ENCODE results near the gene CARNS1. TPM values are rescaled to one million over a fixed set of nuclear protein-coding genes. Genes with fewer than 3 reads are reported as not detected.

The CARNS1 gene
- polyA plus RNA-seq, 3 donors from 2014 or later = 1.9 to 3.4 (median 2.7) TPM

DNA sequence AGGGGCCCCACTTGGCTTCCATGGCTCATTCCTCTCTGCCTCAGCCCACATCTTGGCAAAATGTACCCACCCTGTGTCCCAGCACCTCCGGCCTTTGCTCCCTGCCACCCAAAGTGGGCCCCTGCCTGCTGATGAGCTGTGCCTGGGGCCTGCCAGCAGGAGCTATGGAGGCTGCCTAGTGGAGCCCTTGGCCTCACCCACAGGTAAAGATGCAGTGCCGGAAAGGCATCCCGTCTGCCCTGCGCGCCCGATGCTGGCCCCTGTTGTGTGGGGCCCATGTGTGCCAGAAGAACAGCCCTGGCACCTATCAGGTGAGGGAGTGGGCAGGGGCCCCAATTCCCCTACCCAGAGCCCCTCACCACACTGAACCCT lies 10.3 kb upstream of the CARNS1 start:
- Mint-ChIP-seq H3K27me3 (ENCODE audit: low read depth in 3 of 3) (peaks cover 3 to 14% (median 10%) of the 10 kb centered on the region in 3 donors), H3K4me1 (peaks cover 62 to 79% of the 10 kb centered on the region in 2 donors)
- DNase-seq = no peak

DNA sequence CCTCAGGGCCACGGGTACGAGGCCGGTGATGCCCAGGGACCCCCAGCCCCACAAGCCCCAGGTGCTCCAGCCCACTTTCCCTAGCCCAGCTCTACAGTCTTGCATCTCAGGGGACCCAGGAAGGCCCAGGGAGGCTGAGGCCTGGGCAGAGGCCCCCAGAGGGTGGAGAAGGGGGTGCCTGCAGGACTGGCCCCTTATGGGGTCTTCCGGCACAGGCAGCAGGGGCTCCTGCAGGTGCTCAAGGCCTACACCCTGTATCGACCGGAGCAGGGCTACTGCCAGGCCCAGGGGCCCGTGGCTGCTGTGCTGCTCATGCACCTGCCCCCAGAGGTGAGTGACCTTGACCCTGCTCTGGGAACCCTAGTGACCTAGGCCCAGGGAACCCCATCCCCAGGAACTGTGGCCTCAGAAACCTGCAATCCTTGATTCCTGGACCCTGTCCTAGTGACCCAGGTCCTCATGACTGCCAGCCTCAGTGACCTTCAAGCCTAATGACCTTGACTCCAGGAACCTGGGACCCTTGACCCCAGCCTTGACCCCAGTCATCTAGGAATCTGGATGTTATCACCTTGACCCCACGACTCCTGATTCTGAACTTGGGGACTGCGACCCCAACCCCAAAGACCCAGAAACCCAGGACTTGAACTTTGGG lies 9.7 kb upstream of the CARNS1 start:
- H3K4me1 Mint-ChIP-seq = peaks cover 62 to 79% of the 10 kb centered on the region in 2 donors

More for the DNA sequence above, 10.3 kb upstream of the CARNS1 start:
- peak overlapping the region; percentile 91 to 98 (median 96) for H3K27ac Mint-ChIP-seq
- no peaks in the 10 kb centered on the region for H3K9me3 Mint-ChIP-seq
- peak overlapping the region; percentile 95 to 99 (median 98) for H3K4me3 Mint-ChIP-seq
- peaks cover 4 to 22% (median 5%) of the 10 kb centered on the region in 3 donors for H3K36me3 Mint-ChIP-seq

DNA sequence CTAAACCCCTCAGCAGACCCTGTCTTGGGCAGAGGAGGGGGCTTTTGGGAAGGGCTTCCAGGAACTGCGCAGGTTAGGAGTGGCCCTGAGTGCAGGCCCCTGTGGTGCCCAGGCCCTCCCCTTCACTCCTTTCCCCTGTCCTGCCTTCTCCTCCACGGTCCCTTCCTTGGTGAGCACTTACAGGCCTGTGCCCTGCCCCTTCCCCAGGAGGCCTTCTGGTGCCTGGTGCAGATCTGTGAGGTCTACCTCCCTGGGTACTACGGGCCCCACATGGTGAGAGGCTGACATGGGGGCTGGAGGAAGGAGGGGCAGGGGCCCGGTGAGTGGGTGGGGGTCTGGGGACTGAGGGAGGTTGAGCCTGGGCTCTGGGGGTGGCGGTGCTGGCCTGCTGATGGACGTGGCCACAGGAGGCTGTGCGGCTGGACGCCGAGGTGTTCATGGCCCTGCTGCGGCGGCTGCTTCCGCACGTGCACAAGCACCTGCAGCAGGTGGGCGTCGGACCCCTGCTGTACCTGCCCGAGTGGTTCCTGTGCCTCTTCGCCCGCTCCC lies 9.0 kb upstream of the CARNS1 start:
- H3K27ac Mint-ChIP-seq = peak overlapping the region; percentile 92 to 98 (median 96)
- peaks cover 4 to 17% (median 5%) of the 10 kb centered on the region in 3 donors for H3K36me3 Mint-ChIP-seq
- H3K27me3 Mint-ChIP-seq (ENCODE audit: low read depth in 3 of 3) = peaks cover 2 to 14% (median 9%) of the 10 kb centered on the region in 3 donors
- DNase-seq = no peak
- no peaks in the 10 kb centered on the region for H3K9me3 Mint-ChIP-seq
- peaks cover 65 to 83% of the 10 kb centered on the region in 2 donors for H3K4me1 Mint-ChIP-seq
- peak overlapping the region; percentile 95 to 99 (median 98) for H3K4me3 Mint-ChIP-seq

More for the DNA sequence above, 9.7 kb upstream of the CARNS1 start:
- H3K27me3 Mint-ChIP-seq (ENCODE audit: low read depth in 3 of 3) = peaks cover 3 to 14% (median 9%) of the 10 kb centered on the region in 3 donors
- peak overlapping the region; percentile 91 to 98 (median 96) for H3K27ac Mint-ChIP-seq
- peak overlapping the region; percentile 95 to 99 (median 98) for H3K4me3 Mint-ChIP-seq
- no peaks in the 10 kb centered on the region for H3K9me3 Mint-ChIP-seq
- peaks cover 4 to 17% (median 5%) of the 10 kb centered on the region in 3 donors for H3K36me3 Mint-ChIP-seq
- no peak for DNase-seq

DNA sequence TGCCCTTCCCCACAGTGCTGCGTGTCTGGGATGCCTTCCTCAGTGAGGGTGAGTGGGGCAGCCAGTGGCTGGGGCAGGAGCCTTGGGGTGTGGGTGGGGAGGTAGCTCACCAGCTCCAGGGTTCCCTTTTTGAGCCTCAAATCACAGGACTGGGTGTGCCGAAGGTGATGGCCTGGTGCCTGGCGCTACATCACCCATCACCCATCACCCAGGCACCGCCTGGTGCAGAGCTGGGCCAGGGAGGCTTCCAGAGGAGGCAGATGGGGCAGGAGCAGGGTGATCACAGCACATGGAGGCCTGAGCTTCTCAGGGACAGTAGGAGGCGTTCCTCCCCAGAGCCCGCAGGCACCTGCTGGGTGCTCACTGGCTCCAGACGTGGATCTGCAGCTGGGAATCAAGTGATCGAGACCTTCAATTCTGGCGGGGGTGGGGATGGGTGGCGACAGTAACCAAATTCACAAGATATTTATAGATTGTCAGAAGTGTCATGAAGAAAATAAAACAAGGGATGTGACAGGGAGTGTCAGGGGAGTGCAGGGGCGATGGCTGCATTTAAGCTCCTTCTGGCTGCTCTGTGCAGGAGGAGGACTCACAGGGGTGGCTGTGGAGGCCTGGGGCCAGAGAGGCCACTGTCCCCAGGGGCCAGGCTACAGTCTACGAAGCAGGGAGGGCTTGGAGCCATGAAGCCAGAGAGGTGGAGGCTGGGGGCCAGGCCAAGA lies 8.3 kb upstream of the CARNS1 start:
- Mint-ChIP-seq H3K4me1 (peaks cover 72 to 87% of the 10 kb centered on the region in 2 donors), H3K9me3 (no peaks in the 10 kb centered on the region), H3K27ac (peak overlapping the region; percentile 90 to 98 (median 96)), H3K4me3 (peak overlapping the region; percentile 85 to 99 (median 96)), H3K36me3 (peaks cover 4 to 17% (median 5%) of the 10 kb centered on the region in 3 donors), H3K27me3 (ENCODE audit: low read depth in 3 of 3) (peaks cover 2 to 12% (median 9%) of the 10 kb centered on the region in 3 donors)
- no peak for DNase-seq

DNA sequence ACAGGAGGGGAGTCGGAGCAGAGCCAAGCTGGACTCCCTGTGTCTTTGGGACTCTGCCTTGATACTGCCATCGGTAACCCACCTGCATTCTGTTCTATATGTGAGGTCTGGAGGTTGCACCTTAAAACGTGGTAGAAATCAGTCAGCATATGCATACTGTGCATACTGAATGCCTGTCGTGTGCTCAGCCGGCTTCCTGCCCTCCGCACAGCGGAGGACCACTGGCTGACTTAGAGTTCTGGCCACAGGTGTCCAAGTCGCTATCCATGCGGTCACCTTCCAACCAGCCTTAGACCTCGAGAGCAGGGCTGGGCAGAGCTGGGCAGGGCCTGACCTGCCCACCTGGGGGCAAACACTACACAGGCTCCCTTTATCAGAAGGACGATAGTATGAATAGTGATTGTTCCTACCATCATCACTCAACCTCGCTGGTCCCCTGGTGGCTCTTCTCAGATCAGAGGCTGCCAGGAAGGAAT lies 7.8 kb upstream of the CARNS1 start:
- H3K4me1 Mint-ChIP-seq = peaks cover 78 to 89% of the 10 kb centered on the region in 2 donors
- no peak for DNase-seq
- H3K36me3 Mint-ChIP-seq = peaks cover 4 to 17% (median 5%) of the 10 kb centered on the region in 3 donors
- no peaks in the 10 kb centered on the region for H3K9me3 Mint-ChIP-seq
- H3K4me3 Mint-ChIP-seq = peak overlapping the region; percentile 85 to 99 (median 96)
- H3K27ac Mint-ChIP-seq = peak overlapping the region; percentile 90 to 98 (median 96)
- H3K27me3 Mint-ChIP-seq (ENCODE audit: low read depth in 3 of 3) = peaks cover 2 to 12% (median 9%) of the 10 kb centered on the region in 3 donors

DNA sequence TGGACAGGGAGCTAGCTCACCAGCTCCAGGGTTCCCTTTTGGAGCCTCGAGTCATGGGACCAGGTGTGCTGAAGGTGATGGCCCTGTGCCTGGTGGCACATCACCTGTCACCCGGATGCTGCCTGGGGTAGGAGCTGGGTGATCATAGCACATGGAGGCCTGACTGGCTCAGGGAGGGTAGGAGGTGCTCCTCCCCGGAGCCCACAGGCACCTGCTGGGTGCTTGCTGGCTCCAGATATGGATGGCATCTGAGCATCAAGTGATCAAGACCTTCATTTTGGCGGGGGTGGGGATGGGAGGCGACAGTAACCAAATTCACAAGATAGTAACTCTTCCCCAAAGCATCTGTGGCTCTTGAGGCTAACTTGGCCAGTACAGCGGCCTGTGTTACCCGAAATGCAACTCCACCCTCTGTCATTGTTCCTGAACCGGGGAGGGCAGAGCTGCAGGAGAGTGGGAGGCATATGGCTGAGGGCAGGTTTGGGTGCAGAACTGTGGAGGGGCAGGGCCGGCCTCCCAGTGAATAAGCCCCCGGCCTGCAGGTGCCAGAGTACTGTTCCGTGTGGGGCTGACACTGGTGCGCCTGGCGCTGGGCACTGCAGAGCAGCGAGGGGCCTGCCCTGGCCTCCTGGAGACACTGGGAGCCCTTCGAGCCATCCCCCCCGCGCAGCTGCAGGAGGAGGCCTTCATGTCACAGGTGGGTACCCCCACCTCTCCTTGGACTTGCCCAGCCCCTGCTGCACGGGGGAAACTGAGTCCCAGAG lies 6.9 kb upstream of the CARNS1 start:
- H3K36me3 Mint-ChIP-seq = peaks cover 4 to 17% (median 5%) of the 10 kb centered on the region in 3 donors
- peak overlapping the region; percentile 90 to 98 (median 96) for H3K27ac Mint-ChIP-seq
- H3K4me1 Mint-ChIP-seq = peaks cover 83 to 91% of the 10 kb centered on the region in 2 donors
- peaks cover 2 to 17% (median 6%) of the 10 kb centered on the region in 3 donors for H3K27me3 Mint-ChIP-seq (ENCODE audit: low read depth in 3 of 3)
- DNase-seq = peak in 1 of 3 donors; percentile 33
- H3K9me3 Mint-ChIP-seq = no peaks in the 10 kb centered on the region
- peak overlapping the region; percentile 85 to 99 (median 96) for H3K4me3 Mint-ChIP-seq

DNA sequence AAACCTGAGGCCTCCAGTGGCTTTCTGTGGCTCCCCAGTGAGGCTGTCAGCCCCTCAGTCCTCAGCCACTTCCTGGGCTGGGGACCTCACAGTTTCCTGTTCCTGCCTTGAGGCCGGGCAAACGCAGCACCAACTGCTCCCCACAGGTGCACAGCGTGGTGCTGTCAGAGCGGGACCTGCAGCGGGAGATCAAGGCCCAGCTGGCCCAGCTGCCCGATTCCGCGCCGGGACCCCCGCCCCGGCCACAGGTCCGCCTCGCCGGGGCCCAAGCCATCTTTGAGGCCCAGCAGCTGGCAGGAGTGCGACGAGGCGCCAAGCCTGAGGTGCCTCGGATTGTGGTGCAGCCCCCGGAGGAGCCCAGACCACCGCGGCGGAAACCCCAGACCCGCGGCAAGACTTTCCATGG lies 6.2 kb upstream of the CARNS1 start:
- Mint-ChIP-seq H3K9me3 (no peaks in the 10 kb centered on the region), H3K27me3 (ENCODE audit: low read depth in 3 of 3) (peaks cover 2 to 16% (median 5%) of the 10 kb centered on the region in 3 donors), H3K4me3 (peak overlapping the region; percentile 89 to 99 (median 96)), H3K36me3 (peaks cover 4 to 17% (median 5%) of the 10 kb centered on the region in 3 donors), H3K27ac (peak overlapping the region; percentile 90 to 98 (median 96)), H3K4me1 (peaks cover 87 to 94% of the 10 kb centered on the region in 2 donors)
- DNase-seq = peak; percentile 84 to 86 (median 86)

DNA sequence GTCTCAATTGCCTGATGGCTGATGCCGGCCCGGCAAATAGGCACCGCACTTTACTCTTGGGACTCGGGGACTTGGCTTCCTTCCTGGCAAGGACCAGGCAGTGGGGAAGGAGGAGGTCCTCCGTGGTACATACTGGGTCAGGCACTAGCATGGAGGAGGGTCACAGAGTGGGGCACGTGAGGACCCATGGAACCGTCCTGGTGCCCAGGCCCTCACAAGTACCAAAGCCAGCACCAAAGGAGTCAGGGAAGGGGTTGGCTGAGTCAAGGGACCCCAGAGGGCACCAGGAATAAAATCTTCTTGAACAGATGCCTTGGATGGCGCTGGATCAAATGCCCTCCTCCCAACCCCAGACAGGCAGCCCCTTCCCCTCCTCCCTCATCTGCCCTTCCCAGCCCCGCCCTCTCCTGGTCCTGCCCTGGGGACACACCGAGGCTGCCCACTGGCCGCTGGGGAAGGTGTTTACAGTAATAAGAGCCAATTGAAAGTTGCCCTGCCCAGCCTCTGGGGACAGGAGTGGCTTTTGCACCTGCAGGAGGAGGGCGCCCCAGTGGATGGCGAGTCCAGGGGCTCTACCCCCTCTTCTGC lies 5.6 kb upstream of the CARNS1 start:
- no peak for DNase-seq
- peaks cover 85 to 92% of the 10 kb centered on the region in 2 donors for H3K4me1 Mint-ChIP-seq
- peaks cover 2 to 13% (median 2%) of the 10 kb centered on the region in 3 donors for H3K27me3 Mint-ChIP-seq (ENCODE audit: low read depth in 3 of 3)
- peak overlapping the region; percentile 90 to 98 (median 95) for H3K27ac Mint-ChIP-seq
- H3K9me3 Mint-ChIP-seq = no peaks in the 10 kb centered on the region
- H3K36me3 Mint-ChIP-seq = peaks cover 0 to 11% (median 5%) of the 10 kb centered on the region in 3 donors
- peak overlapping the region; percentile 86 to 95 (median 89) for H3K4me3 Mint-ChIP-seq

DNA sequence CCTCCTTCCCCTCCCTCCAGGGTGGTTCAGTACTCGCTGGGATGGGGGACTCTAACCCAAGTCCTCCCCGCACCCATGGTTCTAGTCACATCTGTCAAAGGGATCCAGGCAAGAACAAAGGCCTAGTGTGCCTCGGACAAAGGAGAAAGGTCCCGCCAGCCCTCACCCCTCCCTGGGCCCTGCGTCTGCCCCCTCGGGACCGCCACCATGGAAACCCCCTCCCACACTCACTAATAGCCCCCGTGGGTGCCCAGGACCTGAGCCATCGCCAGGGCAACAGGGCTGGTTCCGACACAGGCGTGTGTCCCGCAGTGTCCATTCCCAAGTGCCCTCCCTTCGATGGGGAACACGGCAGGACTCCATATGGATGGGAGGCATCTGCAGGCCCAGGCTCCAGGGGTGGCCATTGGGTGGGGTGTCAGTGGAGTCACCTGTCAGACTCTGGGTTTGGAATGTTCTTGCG lies 5.1 kb upstream of the CARNS1 start:
- Mint-ChIP-seq H3K27me3 (ENCODE audit: low read depth in 3 of 3) (peaks cover 2 to 15% (median 3%) of the 10 kb centered on the region in 3 donors), H3K9me3 (no peaks in the 10 kb centered on the region), H3K36me3 (peaks cover 0 to 11% (median 5%) of the 10 kb centered on the region in 3 donors), H3K4me3 (peak overlapping the region; percentile 86 to 95 (median 89)), H3K4me1 (peaks cover 88 to 90% of the 10 kb centered on the region in 2 donors), H3K27ac (peak overlapping the region; percentile 79 to 98 (median 95))
- no peak for DNase-seq

DNA sequence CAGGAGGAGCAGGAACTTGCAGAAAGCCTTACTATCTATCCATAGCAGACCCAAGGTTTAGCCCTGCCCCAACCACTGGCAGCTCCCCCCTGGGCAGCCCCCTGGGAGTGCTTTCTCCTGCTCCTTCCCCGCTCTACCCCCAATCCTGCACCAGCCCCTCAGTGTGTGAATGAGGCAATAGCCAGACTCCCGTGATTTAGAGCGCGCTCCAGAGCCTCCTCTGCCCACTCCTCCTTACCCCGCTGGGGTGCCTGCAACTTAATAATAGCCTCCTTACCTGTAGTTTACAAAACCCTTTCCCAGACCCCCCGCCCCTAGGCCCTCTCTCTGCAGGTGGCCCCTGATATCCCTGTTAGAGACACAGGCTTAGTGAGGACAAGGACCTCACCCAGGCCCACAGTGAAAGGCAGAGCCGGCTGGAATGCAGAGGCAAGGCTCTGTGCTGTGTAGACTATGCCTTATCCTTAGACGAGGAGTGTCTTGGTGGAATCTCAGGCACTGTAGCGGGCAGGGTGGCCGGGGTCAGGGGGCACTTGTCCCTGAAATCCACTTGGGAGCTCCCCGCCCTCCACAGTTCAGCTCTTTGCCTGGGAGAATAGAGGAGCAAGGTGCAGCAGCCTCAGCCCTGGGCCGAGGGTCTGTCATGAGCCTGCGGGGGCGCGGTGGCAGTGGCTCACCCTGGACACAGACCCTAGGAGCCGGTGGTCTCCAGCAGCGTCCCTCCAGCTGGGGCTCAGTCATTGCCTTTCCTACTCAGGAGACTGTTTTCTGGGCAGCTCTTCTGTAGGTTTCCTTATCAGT lies 4.3 kb upstream of the CARNS1 start:
- H3K27ac Mint-ChIP-seq = peak overlapping the region; percentile 77 to 97 (median 88)
- H3K9me3 Mint-ChIP-seq = no peaks in the 10 kb centered on the region
- peak overlapping the region in 4 of 5 donors; percentile 2 to 89 (median 29) for H3K4me3 Mint-ChIP-seq
- H3K36me3 Mint-ChIP-seq = peaks cover 0 to 8% (median 5%) of the 10 kb centered on the region in 3 donors
- no peak for DNase-seq
- H3K27me3 Mint-ChIP-seq (ENCODE audit: low read depth in 3 of 3) = peaks cover 2 to 15% (median 3%) of the 10 kb centered on the region in 3 donors
- peaks cover 87 to 88% of the 10 kb centered on the region in 2 donors for H3K4me1 Mint-ChIP-seq

DNA sequence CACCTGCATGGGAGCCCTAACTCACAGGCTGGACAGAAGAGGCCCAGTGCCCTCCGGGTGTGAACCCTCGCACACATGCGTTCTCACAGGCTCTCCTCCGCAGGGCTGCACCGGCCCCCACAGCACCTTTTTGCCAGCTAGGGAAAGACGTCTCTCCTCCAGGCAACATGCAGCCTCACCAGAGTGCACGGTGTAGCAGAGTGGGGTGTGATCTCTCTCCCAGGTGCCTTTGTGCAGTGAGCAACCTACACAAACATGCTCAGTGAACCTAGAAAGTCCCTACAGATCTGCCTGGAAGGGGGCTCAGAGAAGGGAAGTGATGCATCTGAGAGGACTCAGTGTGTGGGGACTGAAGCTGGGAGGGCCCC lies 3.7 kb upstream of the CARNS1 start:
- Mint-ChIP-seq H3K9me3 (no peaks in the 10 kb centered on the region), H3K27ac (peak overlapping the region in 3 of 6 donors; percentile 29 to 67 (median 46)), H3K4me3 (peak overlapping the region in 3 of 5 donors; percentile 10 to 55 (median 50)), H3K36me3 (peaks cover 0 to 6% (median 5%) of the 10 kb centered on the region in 3 donors), H3K27me3 (ENCODE audit: low read depth in 3 of 3) (peaks cover 2 to 15% (median 3%) of the 10 kb centered on the region in 3 donors), H3K4me1 (peaks cover 87 to 88% of the 10 kb centered on the region in 2 donors)
- no peak for DNase-seq
